ENCODE results near the gene PRCP.

The PRCP gene

GRCh38 chr11:82895437-82896091, 4.7 kb downstream of the PRCP start:
- H3K36me3 ChIP-seq (ENCODE audit: low read depth), result no peaks in the 10 kb centered on the region
- ATAC-seq (ENCODE audit: low read depth) (no peak), DNase-seq (ENCODE audit: low spot score) (no peak)
- peaks cover 4% of the 10 kb centered on the region for H3K4me1 ChIP-seq (ENCODE audit: insufficient read depth, poor library complexity, severe bottlenecking)
- TF ChIP-seq, protein P1, sequence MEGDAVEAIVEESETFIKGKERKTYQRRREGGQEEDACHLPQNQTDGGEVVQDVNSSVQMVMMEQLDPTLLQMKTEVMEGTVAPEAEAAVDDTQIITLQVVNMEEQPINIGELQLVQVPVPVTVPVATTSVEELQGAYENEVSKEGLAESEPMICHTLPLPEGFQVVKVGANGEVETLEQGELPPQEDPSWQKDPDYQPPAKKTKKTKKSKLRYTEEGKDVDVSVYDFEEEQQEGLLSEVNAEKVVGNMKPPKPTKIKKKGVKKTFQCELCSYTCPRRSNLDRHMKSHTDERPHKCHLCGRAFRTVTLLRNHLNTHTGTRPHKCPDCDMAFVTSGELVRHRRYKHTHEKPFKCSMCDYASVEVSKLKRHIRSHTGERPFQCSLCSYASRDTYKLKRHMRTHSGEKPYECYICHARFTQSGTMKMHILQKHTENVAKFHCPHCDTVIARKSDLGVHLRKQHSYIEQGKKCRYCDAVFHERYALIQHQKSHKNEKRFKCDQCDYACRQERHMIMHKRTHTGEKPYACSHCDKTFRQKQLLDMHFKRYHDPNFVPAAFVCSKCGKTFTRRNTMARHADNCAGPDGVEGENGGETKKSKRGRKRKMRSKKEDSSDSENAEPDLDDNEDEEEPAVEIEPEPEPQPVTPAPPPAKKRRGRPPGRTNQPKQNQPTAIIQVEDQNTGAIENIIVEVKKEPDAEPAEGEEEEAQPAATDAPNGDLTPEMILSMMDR (IDR thresholded peaks at IDR 0.05; ENCODE audit: poor library complexity, severe bottlenecking), result no peak
- H3K4me3 ChIP-seq (ENCODE audit: severe bottlenecking), result no peak overlapping the region
- no peak overlapping the region for H3K27ac ChIP-seq (ENCODE audit: poor library complexity, severe bottlenecking)
- no peaks in the 10 kb centered on the region for H3K27me3 ChIP-seq (ENCODE audit: insufficient read depth, poor library complexity, severe bottlenecking)
- no peaks in the 10 kb centered on the region for H3K9me3 ChIP-seq (ENCODE audit: severe bottlenecking)

DNA sequence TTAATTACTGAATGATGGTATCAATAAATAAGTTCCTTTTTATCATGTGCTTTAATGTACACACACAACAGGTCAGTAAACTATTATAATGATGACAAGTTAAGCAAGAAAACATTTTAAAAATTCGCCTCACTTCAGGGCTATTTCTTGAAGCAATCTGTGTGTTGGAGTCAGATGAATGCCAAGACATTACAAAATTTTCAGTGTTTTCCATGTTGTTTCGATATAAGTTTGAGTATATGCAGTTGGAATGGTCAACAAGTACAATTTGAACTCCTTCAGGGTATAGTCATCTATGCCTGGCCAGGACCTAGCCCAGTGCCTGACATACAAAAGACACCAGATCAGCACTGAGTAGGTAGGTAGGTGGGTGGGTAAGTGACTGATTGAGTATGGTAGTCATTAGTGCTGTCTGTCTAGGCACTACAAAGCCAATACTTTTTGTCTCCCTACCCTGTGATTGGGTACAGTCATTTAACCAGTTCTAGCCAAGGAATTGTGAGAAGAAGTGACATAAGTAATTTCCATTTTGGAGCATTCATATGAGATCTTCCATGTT, 7.5 kb downstream of the PRCP start:
- H3K9me3 ChIP-seq (ENCODE audit: severe bottlenecking), result no peaks in the 10 kb centered on the region

GRCh38 chr11:82890936-82891335, 9.3 kb downstream of the PRCP start:
- no peaks in the 10 kb centered on the region for H3K9me3 ChIP-seq (ENCODE audit: severe bottlenecking)
- ATAC-seq (ENCODE audit: low read depth), result no peak
- H3K4me3 ChIP-seq (ENCODE audit: severe bottlenecking), result no peak overlapping the region

More for the DNA sequence above, 7.5 kb downstream of the PRCP start:
- no peak for ATAC-seq (ENCODE audit: low read depth)
- no peaks in the 10 kb centered on the region for H3K27me3 ChIP-seq (ENCODE audit: insufficient read depth, poor library complexity, severe bottlenecking)
- H3K4me3 ChIP-seq (ENCODE audit: severe bottlenecking), result no peak overlapping the region
- H3K36me3 ChIP-seq (ENCODE audit: low read depth), result no peaks in the 10 kb centered on the region
- no peaks in the 10 kb centered on the region for H3K4me1 ChIP-seq (ENCODE audit: insufficient read depth, poor library complexity, severe bottlenecking)
- H3K27ac ChIP-seq (ENCODE audit: poor library complexity, severe bottlenecking), result no peak overlapping the region
- TF ChIP-seq, protein P1 (IDR thresholded peaks at IDR 0.05; ENCODE audit: poor library complexity, severe bottlenecking), result no peak
- no peak for DNase-seq (ENCODE audit: low spot score)

DNA sequence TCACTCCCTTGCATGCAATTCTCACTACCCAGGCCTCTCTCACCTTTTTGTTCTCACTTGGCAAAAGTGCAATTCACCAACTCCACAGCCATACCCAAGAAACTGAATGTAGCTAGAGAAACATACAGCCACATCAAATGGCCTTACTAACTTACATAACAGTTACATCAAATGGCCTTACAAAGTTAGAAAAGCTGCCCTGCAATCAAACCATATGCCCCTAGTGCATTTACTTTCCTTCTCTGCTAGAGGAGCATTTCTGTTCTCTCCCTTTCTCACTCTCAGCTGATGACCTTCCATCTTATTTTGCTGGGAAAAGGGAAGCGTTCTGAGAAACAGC, 10.3 kb downstream of the PRCP start:
- Histone ChIP-seq H3K4me1 (ENCODE audit: insufficient read depth, poor library complexity, severe bottlenecking) (no peaks in the 10 kb centered on the region), H3K36me3 (ENCODE audit: low read depth) (no peaks in the 10 kb centered on the region), H3K27ac (ENCODE audit: poor library complexity, severe bottlenecking) (no peak overlapping the region), H3K27me3 (ENCODE audit: insufficient read depth, poor library complexity, severe bottlenecking) (no peaks in the 10 kb centered on the region), H3K9me3 (ENCODE audit: severe bottlenecking) (no peaks in the 10 kb centered on the region), H3K4me3 (ENCODE audit: severe bottlenecking) (no peak overlapping the region)
- no peak for ATAC-seq (ENCODE audit: low read depth)
- DNase-seq (ENCODE audit: low spot score), result no peak
- TF ChIP-seq, protein P1 (IDR thresholded peaks at IDR 0.05; ENCODE audit: poor library complexity, severe bottlenecking), result no peak

More at GRCh38 chr11:82890936-82891335, 9.3 kb downstream of the PRCP start:
- no peaks in the 10 kb centered on the region for H3K4me1 ChIP-seq (ENCODE audit: insufficient read depth, poor library complexity, severe bottlenecking)
- no peak overlapping the region for H3K27ac ChIP-seq (ENCODE audit: poor library complexity, severe bottlenecking)
- H3K36me3 ChIP-seq (ENCODE audit: low read depth), result no peaks in the 10 kb centered on the region
- no peak for DNase-seq (ENCODE audit: low spot score)
- H3K27me3 ChIP-seq (ENCODE audit: insufficient read depth, poor library complexity, severe bottlenecking), result no peaks in the 10 kb centered on the region
- TF ChIP-seq, protein P1 (IDR thresholded peaks at IDR 0.05; ENCODE audit: poor library complexity, severe bottlenecking), result no peak

All from RWPE2 (cell line).